ENCODE results near the gene GANAB. TPM values are rescaled to one million over a fixed set of nuclear protein-coding genes. Genes with fewer than 3 reads are reported as not detected.

GANAB gene
- total RNA-seq, 4 donors from 2014 or later: 77.7 to 129 (median 111) TPM

- no peak for TF ChIP-seq EP300 (IDR thresholded peaks at IDR 0.05)
- TF ChIP-seq POLR2A (IDR thresholded peaks at IDR 0.05; ENCODE audit: low read depth): peak; percentile 62
- TF ChIP-seq POLR2AphosphoS5 (IDR thresholded peaks at IDR 0.05): peak; percentile 90 to 92
- TF ChIP-seq CTCF (IDR thresholded peaks at IDR 0.05): no peak
- H3K36me3 ChIP-seq: peaks cover 20 to 38% (median 37%) of the 10 kb centered on the region in 4 donors
- H3K9me3 ChIP-seq: no peaks in the 10 kb centered on the region
- no peaks in the 10 kb centered on the region for H3K27me3 ChIP-seq
- peak; percentile 98 for DNase-seq (ENCODE audit: extremely low spot score)
- peak within 1 kb of the TSS; percentile 85 to 99 (median 90) for H3K4me3 ChIP-seq
- intact Hi-C loops (cut with DNase I): no loop called here
- 25% methylated on average over 14 of the region's 55 CpGs for WGBS
- peak within 1 kb of the TSS; percentile 85 to 96 (median 93) for H3K27ac ChIP-seq (replicated peaks in 1 of 4)
- H3K4me1 ChIP-seq: peaks cover 26 to 46% (median 38%) of the 10 kb centered on the region in 4 donors
Observed at GRCh38 chr11:62678770-62679696, 32.6 kb upstream of the GANAB start, which contains the start of gene UBXN1. Gene UBXN1 (minus strand): TSS chr11:62679073. CDS start chr11:62678923, 150 bp downstream.

GRCh38 chr11:62678433-62678769, 32.0 kb upstream of the GANAB start:
- H3K36me3 ChIP-seq: peaks cover 20 to 45% (median 43%) of the 10 kb centered on the region in 4 donors
- DNase-seq (ENCODE audit: extremely low spot score): no peak
- H3K9me3 ChIP-seq: no peaks in the 10 kb centered on the region
- WGBS: 8% methylated on average over 4 of the region's 16 CpGs
- intact Hi-C loops (cut with DNase I): no loop called here
- H3K27me3 ChIP-seq: no peaks in the 10 kb centered on the region
- peak overlapping the region; percentile 85 to 99 (median 90) for H3K4me3 ChIP-seq
- no peak for TF ChIP-seq POLR2AphosphoS5 (IDR thresholded peaks at IDR 0.05)
- no peak for TF ChIP-seq POLR2A (IDR thresholded peaks at IDR 0.05; ENCODE audit: low read depth)
- TF ChIP-seq EP300 (IDR thresholded peaks at IDR 0.05): no peak
- no peak for TF ChIP-seq CTCF (IDR thresholded peaks at IDR 0.05)
- peaks cover 26 to 53% (median 41%) of the 10 kb centered on the region in 4 donors for H3K4me1 ChIP-seq
- H3K27ac ChIP-seq (replicated peaks in 1 of 4): peak overlapping the region; percentile 85 to 96 (median 93)

- TF ChIP-seq POLR2AphosphoS5 (IDR thresholded peaks at IDR 0.05) (no peak), POLR2A (IDR thresholded peaks at IDR 0.05; ENCODE audit: low read depth) (no peak), CTCF (IDR thresholded peaks at IDR 0.05) (no peak), EP300 (IDR thresholded peaks at IDR 0.05) (no peak)
- WGBS: 85% methylated on average over 15 of the region's 15 CpGs
- Histone ChIP-seq H3K4me1 (peaks cover 31 to 59% (median 48%) of the 10 kb centered on the region in 4 donors), H3K27me3 (no peaks in the 10 kb centered on the region), H3K36me3 (peaks cover 20 to 48% (median 45%) of the 10 kb centered on the region in 4 donors), H3K27ac (replicated peaks in 1 of 4) (peak overlapping the region in 3 of 4 donors; percentile 92 to 96 (median 94)), H3K4me3 (peak overlapping the region; percentile 85 to 99 (median 90)), H3K9me3 (no peaks in the 10 kb centered on the region)
- intact Hi-C loops (cut with DNase I): no loop called here
- DNase-seq (ENCODE audit: extremely low spot score): no peak
Observed at GRCh38 chr11:62677714-62678113, 31.3 kb upstream of the GANAB start.

GRCh38 chr11:62677156-62677555, 30.7 kb upstream of the GANAB start:
- no peak for TF ChIP-seq POLR2AphosphoS5 (IDR thresholded peaks at IDR 0.05)
- no peak for TF ChIP-seq POLR2A (IDR thresholded peaks at IDR 0.05; ENCODE audit: low read depth)
- no peak for TF ChIP-seq CTCF (IDR thresholded peaks at IDR 0.05)
- TF ChIP-seq EP300 (IDR thresholded peaks at IDR 0.05): no peak
- intact Hi-C loops (cut with DNase I): no loop called here
- 79% methylated on average over 6 of the region's 6 CpGs for WGBS
- H3K36me3 ChIP-seq: peaks cover 20 to 48% (median 45%) of the 10 kb centered on the region in 4 donors
- H3K27me3 ChIP-seq: no peaks in the 10 kb centered on the region
- no peak overlapping the region for H3K4me3 ChIP-seq
- no peaks in the 10 kb centered on the region for H3K9me3 ChIP-seq
- peak overlapping the region in 1 of 4 donors; percentile 94 for H3K27ac ChIP-seq (replicated peaks in 1 of 4)
- peaks cover 36 to 65% (median 54%) of the 10 kb centered on the region in 4 donors for H3K4me1 ChIP-seq
- no peak for DNase-seq (ENCODE audit: extremely low spot score)
